Cardiac muscle cell (in vitro differentiated cells and primary cell): ENCODE measurements around the gene ZMYM4. TPM values are rescaled to one million over a fixed set of nuclear protein-coding genes. Genes with fewer than 3 reads are reported as not detected.
"Not testable (repeated sequence)": the region's sequence is repeated elsewhere in the genome, so short reads cannot be mapped to it uniquely, and the experiment has no call there.

ENCODE experiments used
- DNase-seq, 2 donors: peaks; one replicate each; pipeline versions ENCODE4 v3.0.0 to v3.0.0-alpha.2; 2010 to 2017; ENCODE audit warnings: low read depth in 1 of 2, low spot score in 1 of 2
- H3K27ac ChIP-seq: fragments of 200-600 bp; sonication (generic); 2 replicates; pipeline ENCODE4 v1.5.1; 2016
- H3K27me3 ChIP-seq: fragments of 200-600 bp; sonication (generic); 2 replicates; pipeline ENCODE4 v1.6.0; 2016; ENCODE audit warnings: control low read depth
- H3K36me3 ChIP-seq: fragments of 200-600 bp; sonication (generic); 2 replicates; pipeline ENCODE4 v1.5.1; 2016; ENCODE audit warnings: control low read depth
- H3K4me1 ChIP-seq: fragments of 200-600 bp; sonication (generic); 2 replicates; pipeline ENCODE4 v1.8.1; 2017; ENCODE audit warnings: low read depth, mild to moderate bottlenecking, mixed run types
- H3K4me3 ChIP-seq: fragments of 200-600 bp; sonication (generic); 2 replicates; pipeline ENCODE4 v1.5.1; 2016; ENCODE audit warnings: mild to moderate bottlenecking
- H3K9me3 ChIP-seq: fragments of 200-600 bp; sonication (generic); 2 replicates; pipeline ENCODE4 v1.5.1; 2017; ENCODE audit warnings: low read depth, mild to moderate bottlenecking, control low read depth
- polyA plus RNA-seq: library from polyadenylated mRNA; unstranded; fragments of >200 nt; fragmentation: Nextera tagmentation; extraction: Ambion mirVana; gene quantifications from 2 replicates; pipeline ENCODE4 v1.2.1, GENCODE V29; 2016
- total RNA-seq: library from RNA; depleted of rRNA; stranded (reverse); fragments of >200 nt; gene quantifications from 2 replicates; pipeline ENCODE4 v1.2.3, GENCODE V29; 2016
- TF ChIP-seq, protein P1 (sequence below): IDR thresholded peaks from 2 replicates; pipeline ENCODE4 v1.5.1; 2012; ENCODE audit warnings: low read depth, mild to moderate bottlenecking, low read length

Gene ZMYM4
- total and polyA plus RNA-seq, 2 experiments from 2014 or later: 27.9 to 34.8 TPM

GRCh38 chr1:35371506-35371905 is 103.0 kb downstream of the ZMYM4 start:
- no peaks in the 10 kb centered on the region for H3K27me3 ChIP-seq
- no peaks in the 10 kb centered on the region for H3K9me3 ChIP-seq
- no peaks in the 10 kb centered on the region for H3K4me1 ChIP-seq
- TF ChIP-seq, protein P1, sequence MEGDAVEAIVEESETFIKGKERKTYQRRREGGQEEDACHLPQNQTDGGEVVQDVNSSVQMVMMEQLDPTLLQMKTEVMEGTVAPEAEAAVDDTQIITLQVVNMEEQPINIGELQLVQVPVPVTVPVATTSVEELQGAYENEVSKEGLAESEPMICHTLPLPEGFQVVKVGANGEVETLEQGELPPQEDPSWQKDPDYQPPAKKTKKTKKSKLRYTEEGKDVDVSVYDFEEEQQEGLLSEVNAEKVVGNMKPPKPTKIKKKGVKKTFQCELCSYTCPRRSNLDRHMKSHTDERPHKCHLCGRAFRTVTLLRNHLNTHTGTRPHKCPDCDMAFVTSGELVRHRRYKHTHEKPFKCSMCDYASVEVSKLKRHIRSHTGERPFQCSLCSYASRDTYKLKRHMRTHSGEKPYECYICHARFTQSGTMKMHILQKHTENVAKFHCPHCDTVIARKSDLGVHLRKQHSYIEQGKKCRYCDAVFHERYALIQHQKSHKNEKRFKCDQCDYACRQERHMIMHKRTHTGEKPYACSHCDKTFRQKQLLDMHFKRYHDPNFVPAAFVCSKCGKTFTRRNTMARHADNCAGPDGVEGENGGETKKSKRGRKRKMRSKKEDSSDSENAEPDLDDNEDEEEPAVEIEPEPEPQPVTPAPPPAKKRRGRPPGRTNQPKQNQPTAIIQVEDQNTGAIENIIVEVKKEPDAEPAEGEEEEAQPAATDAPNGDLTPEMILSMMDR: no peak
- no peak overlapping the region for H3K4me3 ChIP-seq
- no peak overlapping the region for H3K27ac ChIP-seq
- no peak for DNase-seq
- peaks cover 11% of the 10 kb centered on the region for H3K36me3 ChIP-seq

- H3K36me3 ChIP-seq: peaks cover 7% of the 10 kb centered on the region
- no peaks in the 10 kb centered on the region for H3K4me1 ChIP-seq
- no peak for DNase-seq
- H3K4me3 ChIP-seq: no peak overlapping the region
- H3K27me3 ChIP-seq: no peaks in the 10 kb centered on the region
- no peak overlapping the region for H3K27ac ChIP-seq
- TF ChIP-seq, protein P1: no peak
- H3K9me3 ChIP-seq: no peaks in the 10 kb centered on the region
Measured at GRCh38 chr1:35377555-35377954, 109.0 kb downstream of the ZMYM4 start.

DNA sequence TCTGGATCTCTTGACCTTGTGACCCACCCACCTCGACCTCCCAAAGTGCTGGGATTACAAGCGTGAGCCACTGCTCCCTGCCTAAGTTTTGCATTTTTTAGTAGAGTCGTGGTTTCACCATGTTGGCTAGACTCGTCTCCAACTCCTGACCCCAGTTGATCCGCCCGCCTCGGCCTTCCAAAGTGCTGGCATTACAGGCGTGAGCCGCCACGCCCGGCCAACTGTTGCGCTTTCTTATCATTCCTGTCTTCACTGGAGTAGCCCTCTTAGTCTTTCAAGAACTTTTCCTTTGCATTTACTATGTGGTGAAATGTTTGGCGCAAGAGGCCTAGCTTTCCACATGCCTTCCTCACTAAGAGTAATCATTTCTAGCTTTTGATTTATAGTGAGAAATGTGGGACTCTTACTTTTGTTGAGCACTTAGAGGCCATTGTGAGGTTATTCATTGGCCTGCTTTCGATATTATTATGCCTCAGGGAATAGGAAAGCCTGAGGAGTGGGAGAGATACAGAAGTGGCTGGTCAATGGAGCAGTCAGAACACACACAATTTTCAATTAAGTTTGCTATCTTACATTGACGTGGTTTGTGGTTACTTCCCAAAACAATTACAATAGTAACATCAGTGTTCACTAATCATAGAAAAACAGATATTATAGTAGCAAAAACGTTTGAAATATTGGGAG is 111.0 kb downstream of the ZMYM4 start:
- TF ChIP-seq, protein P1: no peak
- DNase-seq: peak in 1 of 2 donors; percentile 17
- no peaks in the 10 kb centered on the region for H3K4me1 ChIP-seq
- peaks cover 7% of the 10 kb centered on the region for H3K36me3 ChIP-seq
- H3K9me3 ChIP-seq: no peaks in the 10 kb centered on the region
- H3K27ac ChIP-seq: no peak overlapping the region
- H3K4me3 ChIP-seq: no peak overlapping the region
- H3K27me3 ChIP-seq: no peaks in the 10 kb centered on the region

DNA sequence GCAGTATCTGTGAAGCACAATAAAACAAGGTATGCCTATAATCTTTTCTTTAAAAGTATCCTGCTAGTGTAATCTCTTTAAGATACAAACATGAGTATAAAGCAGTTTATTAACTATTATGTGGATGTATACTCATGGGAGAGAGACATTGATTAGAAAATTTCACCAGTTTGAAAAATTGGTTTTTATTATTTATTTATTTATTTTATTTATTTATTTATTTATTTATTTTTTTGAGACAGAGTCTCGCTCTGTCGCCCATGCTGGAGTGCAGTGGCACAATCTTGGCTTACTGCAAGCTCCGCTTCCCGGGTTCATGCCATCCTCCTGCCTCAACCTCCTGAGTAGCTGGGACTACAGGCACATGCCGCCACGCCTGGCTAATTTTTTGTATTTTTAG is 111.6 kb downstream of the ZMYM4 start:
- H3K27ac ChIP-seq, H3K9me3 ChIP-seq, H3K27me3 ChIP-seq, H3K36me3 ChIP-seq, DNase-seq, H3K4me1 ChIP-seq, H3K4me3 ChIP-seq: not testable (repeated sequence)

GRCh38 chr1:35382107-35382506 is 113.6 kb downstream of the ZMYM4 start:
- Histone ChIP-seq H3K27ac (no peak overlapping the region), H3K4me1 (no peaks in the 10 kb centered on the region), H3K4me3 (no peak overlapping the region), H3K36me3 (peaks cover 11% of the 10 kb centered on the region), H3K27me3 (no peaks in the 10 kb centered on the region), H3K9me3 (no peaks in the 10 kb centered on the region)
- TF ChIP-seq, protein P1: no peak
- DNase-seq: no peak

DNA sequence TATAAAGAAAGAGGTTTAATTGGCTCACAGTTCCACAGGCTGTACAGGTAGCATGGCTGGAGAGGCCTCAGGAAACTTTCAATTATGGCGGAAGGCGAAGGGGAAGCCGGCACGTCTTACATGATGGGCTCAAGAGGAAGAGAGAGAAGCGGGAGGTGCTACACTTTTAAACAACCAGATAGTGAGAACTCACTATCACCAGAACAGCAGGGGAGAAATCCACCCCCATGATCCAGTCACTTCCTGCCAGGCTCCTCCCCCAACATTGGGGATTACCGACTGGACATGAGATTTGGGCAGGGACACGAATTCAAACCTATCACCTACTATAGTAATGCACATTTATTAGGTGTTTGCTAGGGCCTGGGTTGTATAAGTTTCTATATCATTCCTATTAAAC is 117.8 kb downstream of the ZMYM4 start:
- DNase-seq: no peak
- H3K4me3 ChIP-seq: no peak overlapping the region

More for the DNA sequence above, 117.8 kb downstream of the ZMYM4 start:
- TF ChIP-seq, protein P1: no peak
- Histone ChIP-seq H3K9me3 (no peaks in the 10 kb centered on the region), H3K27ac (no peak overlapping the region), H3K36me3 (peaks cover 30% of the 10 kb centered on the region), H3K27me3 (no peaks in the 10 kb centered on the region), H3K4me1 (no peaks in the 10 kb centered on the region)
